GM18526 (cell line): ENCODE measurements around the gene FAM174B.

Experiments used
- POLR2A ChIP-seq: IDR thresholded peaks from 3 replicates; pipeline ENCODE4 v1.6.1; 2011; ENCODE audit not compliant: insufficient read length; ENCODE audit errors: extremely low read depth

FAM174B gene

DNA sequence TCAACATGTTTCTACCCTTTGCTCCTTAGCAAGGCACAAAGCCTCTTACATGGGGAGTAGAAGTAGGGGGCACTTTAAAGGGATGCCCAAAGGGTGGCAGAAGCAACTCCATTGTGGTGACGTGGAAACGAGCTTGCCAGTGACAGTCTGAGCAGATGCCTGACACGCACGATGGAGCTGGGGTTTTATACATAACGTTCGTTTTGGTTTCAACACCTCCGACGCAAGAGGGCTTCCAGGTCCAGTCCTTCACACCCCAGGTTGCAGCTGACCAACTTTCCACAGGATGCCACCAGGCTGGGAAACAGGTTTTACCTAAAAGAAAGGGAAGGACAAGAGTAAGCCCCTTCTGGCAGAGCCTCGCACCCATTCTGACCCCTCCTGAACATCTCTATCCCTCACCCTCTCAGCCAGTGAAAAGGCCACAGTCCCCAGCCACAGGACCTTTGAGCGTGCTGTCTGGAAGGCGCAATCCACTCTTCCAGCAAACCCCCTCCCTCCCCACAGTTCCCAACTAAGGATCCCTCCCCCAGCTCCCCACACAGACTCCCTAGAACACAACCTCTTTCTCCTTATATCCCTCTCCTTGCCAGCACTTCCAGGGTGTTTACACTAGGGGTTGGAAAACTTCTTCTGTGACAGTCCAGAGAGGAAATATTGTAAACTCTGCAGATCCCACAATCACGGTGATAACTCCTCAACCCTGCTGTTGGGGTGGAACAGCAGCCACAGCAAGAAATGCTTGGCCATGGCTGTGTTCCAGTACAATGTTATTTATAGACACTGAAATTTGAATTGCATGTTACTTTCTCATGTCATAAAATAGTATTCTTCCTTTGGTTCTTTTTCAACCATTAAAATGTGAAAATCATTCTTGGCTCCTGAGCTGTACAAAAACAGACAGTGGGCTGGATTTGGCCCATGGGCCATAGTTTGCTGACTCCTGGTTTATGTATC, 36.2 kb downstream of the FAM174B start:
- TF ChIP-seq POLR2A: no peak

DNA sequence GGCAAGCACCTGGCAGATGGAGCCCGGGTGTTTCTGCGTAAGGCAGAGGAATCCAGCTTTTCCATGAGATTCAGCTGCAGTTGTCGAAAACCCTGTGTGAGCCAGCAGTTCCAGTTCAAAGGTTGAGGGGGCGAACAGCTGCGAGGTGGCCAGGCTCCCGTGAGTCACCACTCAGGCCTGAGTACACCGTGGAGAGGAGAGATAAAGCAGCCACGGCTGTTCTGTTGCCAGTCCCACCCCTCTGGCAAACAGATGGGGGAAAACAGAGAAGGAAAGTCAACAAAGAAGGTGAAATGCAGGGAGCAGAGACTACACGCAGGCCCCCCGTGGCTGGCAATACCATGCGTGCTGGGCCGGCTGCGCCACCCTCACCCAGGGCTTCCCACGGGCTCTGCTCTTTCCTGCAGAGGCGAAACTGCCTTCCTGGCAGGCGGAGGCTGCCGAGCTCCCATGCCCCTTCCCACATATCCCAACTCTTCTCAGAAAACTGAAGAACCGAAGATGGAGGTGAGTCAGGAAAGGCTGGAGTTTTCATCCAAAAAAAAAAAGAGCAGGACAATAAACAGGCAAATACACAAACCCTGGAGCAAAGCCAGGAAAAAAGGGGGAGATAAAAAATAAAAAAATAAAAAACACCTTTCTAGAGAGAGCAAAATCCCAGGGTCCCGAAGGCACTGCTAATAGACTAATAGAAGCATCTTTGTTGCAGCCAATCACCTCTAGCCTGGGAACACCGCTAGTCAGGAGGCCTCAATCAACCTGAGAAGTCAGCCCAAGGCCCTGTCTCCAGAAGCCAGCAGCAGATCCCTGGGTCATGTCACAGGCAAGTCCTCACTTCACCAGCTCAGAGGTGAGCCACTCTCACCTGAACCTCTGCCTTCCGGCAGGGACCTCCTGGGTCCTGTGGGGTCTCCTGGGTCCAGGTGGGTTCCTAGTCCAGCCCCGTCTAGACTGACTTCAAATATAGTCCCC, 37.7 kb downstream of the FAM174B start:
- no peak for TF ChIP-seq POLR2A

DNA sequence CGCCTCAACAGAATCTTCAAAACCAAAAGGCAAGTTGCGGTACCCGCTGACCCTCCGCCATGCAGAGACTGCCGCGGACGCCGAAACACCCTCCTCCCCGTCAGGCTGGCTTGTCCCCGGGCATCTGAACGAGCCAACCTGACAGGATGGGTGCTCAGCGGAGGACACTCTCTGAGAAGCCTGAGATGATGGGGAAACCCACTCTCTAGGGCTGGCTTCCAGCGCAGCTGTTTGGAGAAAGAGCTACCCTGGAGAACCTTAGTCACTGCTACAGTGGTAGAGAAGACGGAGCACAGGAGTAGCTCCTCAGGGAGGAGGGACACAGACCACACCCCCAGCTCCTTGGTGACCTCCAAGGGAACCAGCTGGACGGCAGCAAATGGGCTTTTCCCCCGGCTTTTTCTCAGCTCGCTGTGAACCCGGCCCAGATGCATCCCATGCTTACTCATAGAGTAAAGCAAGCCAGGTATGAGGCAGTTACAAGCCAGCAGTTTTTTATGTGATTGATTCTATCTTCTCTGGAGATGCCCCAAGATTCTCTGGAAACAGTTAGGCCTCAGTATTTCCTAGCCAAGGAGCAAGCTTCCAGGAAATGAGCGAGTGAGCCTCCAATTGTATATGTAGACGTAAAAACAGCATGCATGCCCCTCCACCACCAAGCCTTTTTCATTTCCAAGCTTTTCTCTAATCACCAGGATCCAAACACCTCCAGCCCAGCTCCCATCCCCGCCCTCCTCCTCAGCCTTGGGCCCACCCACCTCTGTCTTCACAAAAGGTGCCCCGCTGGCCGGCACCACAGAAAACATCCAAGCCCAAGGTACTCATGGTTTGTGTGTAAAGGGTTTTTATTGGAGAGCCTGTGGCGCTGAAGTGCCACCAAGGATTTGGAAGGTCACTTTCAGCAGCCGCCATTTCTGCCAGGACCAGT, 38.7 kb downstream of the FAM174B start:
- no peak for TF ChIP-seq POLR2A

DNA sequence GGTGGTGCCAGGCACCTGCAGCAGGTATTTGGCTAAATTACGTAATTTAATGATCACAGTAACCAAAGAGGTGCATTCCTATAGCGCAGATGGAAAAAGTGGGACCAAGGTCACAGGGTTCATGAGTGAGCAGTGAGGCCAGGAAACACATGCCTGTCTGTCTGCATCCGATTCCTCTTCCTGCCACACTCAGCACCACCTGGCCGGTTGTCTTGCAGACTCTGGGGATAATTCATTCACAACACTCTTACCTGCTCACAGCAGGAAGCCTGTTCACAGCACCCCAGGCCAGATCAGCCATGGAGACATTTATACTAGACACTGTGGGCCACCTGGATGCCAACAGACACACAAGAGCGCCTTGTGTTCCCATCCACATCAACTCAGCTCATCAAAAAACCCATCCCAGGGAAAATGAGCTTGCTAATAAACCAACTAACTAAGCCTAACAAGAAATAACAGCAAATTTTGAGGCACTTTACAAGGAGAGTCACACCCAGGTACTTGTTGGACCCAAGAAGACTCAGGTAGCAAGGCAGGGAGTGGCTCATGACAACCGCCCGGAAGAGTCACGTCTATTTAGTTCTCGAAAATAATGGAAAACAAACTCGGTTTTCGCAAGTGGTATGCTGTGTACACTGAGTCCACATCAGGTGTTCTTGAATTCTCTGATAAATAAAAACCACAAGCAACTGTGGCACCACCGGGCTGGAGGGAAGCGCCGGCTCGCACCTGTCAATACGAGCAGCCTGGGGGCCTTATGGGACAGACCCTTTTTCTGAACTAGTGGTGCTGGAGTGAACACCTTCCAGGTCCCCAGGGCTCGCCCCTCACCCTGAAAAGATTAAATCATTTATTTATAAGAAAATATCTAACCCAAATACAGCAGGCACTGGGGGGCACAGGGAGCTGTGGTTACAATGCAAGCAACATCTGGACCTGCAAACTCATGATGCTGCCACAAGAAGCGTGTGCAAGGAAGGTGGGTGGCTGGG, 40.5 kb downstream of the FAM174B start:
- no peak for TF ChIP-seq POLR2A

DNA sequence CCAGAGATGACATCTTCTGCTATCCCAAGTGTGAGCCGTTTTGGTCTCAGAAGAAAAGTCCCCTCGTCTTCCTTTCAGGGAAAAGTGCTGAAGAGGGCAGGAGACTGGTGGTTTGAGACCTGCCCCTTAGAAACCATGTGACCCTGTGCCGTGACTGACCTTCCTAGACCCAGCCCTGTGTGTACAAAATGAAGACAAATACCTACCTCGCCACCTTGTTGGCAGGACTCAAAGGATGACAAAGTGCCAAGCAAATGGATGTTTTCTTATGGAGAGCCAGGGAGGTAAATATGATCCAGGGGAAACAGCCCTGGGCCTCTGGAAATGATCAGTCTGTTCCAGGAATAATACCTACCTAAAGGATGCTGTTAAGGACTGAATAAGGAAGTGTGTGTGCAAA, 41.3 kb downstream of the FAM174B start:
- TF ChIP-seq POLR2A: no peak

DNA sequence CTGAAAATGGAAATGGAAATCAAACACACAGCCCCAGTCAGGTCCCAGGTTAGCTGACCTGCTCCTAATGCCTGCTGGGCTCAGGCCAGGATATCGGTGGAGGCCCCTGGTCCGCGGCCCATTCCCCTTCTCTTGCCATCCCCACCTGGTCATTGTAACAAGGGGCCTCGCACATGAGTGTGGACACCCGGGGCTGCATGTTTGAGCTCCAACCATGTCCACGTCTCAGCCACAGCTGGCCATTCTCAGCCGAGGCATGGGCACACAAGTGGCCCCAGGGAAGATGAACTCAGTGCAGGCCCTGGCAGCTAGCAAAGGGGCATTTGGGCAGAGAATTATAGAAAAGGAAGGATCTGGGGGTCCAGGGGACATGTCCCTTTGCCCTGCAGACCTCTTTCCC, 41.7 kb downstream of the FAM174B start:
- no peak for TF ChIP-seq POLR2A

DNA sequence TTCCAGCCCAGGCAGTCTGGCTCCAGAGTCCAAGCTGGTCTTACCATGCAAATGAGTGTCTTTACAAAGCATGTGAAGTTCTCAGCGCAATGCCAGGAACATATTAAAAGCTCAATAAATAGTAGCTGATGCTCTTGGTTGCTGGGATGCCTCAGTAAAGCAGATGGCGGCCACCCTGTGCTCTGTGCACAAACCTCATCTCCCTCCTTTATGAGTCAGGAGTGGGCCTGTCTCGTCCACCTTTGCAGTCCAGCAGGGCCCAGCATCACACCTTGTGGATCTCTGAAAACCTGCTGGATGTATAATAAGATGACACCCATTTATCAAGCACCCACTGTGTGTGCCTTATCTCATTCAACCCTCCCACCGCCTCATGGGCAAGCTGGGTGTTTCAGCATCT, 42.7 kb downstream of the FAM174B start:
- TF ChIP-seq POLR2A: no peak

DNA sequence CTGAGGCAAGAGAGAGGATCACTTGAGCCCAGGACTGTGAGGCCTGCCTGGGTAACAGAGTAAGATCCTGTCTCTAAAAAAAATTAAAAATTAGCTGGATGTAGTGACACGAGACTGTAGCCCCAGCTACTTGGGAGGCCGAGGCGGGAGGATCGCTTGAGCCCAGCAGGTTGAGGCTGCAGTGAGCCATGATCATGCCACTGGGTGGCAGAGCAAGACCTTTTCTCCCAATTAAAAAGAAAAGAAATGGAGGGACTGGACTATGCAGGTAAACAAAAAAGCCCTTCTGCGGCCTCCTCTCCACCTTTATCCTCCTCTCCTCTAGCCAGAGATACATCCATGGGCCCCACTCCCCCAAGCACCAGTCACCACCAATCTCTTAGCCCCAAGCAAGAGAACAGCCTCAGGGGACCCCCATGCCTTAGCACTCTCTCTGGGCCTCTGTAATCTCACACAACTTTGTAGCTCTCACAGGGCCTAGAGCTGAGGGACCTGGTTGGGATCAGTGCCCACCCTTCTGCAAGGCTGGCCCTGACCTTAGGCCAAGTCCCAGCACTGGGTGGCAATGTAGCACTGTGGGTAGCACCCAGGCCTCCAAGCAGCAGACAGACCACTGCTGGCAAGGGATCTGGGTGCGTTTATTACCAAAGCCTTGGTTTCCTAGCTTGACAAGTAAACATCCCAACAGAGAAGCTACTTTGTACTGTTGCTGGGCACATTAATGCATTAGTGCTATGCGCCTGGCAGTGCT, 43.4 kb downstream of the FAM174B start:
- no peak for TF ChIP-seq POLR2A

DNA sequence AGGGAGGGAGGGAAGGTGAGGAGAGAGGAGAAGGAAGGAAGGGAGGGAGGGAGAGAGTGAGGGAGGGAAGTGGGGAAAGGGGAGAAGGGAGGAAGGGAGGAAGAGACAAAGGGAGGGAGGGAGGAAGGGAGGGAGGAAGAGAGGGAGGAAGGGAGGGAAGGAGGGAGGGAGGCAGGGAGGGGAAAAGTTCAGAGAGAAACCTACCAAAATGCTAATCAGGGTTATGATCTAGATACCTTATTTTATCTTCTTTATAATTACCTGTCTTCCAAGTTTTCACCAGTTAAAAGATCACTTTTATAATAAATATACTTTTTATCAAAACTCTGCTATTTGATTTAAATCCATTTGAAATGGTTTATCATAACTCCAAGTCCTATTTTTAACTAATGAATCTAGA, 44.4 kb downstream of the FAM174B start:
- no peak for TF ChIP-seq POLR2A

DNA sequence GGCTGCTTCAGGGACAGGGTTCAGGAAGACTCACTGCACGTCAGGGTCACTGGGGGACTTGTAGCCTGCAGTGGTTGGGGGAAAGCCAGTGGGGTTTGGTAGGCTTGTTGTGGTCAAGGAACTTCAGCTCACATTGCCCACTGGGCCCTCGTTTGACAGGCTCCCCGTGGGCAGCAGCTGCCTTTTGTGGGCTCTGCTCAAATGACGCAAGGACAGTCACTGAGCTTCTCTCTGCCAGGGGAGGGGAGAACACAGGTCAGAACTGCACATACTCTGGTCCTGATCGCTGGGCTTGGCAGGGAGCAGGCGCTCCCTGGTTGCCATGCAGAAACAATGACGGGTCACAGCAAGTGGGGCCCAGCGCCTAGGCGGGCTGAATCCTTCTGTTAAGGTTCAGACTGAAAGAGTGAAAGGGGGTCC, 45.5 kb downstream of the FAM174B start:
- TF ChIP-seq POLR2A: no peak

DNA sequence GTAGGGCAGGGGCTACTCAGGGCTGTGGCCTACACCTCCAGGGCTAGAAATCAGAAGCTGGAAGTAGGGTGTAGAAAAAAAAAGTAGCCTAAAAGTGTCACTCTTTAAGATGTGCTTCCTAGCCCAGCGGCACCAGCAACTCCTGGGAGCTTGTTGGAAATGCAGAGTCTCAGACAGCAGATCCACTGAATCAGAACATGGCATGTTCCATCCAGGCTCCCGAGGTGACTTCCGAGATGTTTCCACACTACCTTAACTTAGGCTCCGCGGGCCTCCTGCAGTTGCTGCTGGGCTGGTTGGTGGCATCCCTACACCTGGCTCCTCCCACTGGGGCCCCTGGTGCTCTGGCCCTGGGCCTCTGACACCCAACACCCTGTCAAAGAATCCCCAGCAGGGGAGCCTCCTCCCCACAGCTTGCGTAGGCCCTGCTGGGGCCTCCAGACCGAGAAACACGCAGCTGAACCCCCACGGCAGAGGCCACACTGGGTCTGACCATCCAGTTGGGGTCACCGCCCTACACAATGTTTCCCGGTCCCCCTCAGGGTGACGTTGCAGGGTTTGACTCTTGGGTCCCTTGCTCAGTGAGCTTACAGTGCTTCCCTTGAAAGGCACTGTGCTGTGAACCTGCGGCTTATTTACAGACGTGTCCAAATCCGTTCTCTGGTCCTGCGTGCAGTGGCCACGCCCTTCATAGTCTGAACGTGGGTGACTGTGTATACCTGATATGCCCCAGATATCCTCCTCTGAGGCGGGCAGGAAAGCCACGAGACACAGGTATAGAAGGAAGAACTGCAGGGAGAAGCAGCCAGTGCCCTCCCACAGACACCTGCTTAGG, 46.5 kb downstream of the FAM174B start:
- TF ChIP-seq POLR2A: no peak
